DMS 273 (cell line): Measurements from ENCODE around the gene IFNLR1.
A peak's percentile ranks its signal among the peaks of the same experiment; 100 is the strongest.

Experiments
- DNase-seq: peaks from one replicate; lab custom pipeline; 2025; ENCODE audit not compliant: unreplicated experiment; lab: John Stamatoyannopoulos, UW

IFNLR1 gene

DNA sequence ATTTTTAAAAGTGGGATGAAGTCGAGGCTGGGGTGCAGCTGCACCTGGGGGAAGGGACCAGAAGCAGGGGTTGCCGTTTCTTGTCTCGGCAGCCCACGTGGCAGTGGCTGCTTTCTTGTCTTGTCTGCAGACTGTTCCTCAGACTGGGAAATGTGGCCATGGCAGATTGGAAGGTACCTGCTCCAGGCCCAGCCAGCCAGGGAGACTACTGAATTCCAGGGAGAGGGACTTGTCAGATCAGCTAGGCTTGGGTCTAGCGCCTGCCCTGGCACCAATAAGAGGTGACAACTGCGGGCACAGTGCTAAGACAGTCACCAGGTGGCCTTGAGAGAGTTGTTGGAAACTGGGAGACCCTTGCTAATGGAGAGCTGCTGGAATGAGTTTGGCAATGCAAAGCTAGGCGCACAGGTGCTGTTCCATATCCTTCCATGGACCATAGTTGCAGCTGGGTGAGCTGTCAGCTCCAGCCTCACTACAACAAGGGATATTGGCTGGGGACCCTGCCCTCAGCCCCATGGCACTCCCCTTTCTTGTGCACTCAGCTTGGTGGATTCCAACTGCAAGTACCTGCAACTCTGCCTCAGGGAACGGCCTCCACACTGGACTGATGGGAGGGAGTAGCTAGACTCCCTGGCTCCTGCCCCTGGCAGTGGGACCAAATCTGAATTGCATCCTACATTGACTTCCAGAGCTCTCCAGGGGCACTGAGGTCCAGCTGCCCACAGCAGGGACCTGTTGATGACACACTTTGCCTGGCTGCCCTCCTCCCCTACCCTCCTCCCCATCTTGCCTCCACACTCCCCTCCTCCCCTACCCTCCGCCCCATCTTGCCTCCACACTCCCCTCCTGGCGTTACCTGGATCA, 34.2 kb downstream of the IFNLR1 start:
- no peak for DNase-seq

DNA sequence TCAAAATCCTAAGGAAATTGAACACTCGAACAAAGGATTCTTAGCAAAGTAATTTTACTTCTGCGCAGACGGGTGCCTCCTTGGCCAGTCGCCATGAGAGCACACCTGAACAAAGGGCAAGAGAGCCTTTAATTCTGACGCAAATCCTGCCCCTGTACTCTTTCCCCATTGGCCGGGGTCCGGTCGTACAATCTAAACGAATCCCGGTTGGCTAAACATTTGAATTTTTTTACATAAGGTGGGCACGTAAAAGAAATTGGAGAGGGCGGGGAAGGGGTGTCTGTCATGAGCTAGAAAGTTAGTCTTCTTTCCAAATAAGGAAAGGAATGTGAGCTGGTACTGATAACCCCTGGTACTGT, 35.9 kb downstream of the IFNLR1 start:
- no peak for DNase-seq

DNA sequence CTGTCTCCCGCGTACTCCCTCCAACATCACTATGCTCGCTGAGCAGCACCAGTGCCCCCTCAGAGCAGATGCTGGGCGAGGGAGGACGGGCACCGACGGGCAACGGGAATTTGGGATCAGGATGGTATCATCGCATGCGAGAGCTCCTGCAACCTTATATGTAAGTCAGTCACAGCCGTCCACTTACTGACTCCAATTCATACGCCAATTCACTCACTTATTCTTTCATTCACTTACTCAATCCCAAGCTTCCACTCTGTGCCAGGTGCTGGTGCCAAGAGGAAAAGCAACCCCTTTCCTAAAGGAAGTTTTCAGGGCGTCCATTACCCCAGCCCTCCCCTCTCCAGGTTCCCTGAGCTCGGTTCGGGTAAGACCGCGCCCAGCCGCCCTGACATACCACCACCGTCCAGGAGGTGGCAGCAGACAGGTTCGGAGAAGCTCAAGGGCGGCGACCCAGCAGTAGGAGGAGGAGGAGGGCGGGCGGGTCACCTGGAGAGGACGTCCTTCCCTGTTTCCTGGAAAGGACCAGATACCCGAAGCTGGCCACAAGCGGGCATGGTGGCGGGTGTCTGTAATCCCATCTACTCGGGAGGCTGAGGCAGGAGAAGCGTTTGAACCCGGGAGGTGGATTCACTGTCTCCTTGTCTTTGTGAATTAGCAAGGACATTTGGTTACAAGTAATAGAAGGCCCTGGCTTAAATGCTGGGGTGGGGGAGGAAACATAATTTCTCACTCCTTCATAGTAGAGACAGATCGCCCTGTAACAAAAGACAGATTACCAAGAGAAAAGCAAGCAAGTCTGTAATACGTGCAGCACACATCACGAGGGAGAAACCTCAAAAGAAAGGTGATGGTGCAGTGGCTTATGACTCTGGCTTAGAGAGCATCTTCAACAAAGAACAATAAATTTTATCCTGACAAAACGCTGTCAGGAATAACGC, 36.6 kb downstream of the IFNLR1 start:
- peak; percentile 91 for DNase-seq

DNA sequence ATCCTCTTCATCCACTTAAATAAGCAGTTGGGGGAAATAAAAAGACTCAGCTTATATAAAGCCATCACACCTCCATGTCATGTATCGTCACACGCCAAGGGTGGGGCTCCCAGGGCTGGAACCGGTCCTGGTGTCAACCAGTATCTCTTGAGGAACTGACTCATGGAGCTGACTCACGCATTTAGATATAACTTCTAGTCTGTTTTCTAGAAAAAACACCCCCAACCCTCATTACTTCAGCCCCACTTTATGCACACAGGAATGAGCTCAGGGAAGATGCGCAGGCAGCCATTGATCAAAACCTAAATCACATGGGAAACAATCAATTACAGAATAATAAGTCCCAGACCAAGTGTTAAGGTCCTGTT, 37.2 kb downstream of the IFNLR1 start:
- no peak for DNase-seq

DNA sequence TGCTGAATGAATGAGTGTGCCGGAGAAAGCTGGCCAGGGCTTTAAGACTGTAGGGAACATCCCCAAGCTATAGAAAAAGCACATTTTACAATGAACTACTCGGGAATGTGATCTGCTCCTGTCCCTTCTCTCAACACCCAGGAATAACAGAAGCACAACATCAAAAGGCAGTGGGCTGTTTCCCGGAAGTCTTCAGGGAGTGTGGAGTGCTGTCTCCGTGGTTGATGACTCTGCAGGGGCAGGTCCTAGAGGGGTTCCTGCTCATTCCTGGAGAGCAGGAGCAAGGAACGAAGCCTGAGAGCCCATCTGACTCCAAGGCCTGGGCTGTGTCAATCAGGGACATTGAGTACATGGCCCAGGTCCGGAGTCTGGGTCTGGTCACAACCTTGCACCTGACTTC, 39.3 kb downstream of the IFNLR1 start:
- no peak for DNase-seq

DNA sequence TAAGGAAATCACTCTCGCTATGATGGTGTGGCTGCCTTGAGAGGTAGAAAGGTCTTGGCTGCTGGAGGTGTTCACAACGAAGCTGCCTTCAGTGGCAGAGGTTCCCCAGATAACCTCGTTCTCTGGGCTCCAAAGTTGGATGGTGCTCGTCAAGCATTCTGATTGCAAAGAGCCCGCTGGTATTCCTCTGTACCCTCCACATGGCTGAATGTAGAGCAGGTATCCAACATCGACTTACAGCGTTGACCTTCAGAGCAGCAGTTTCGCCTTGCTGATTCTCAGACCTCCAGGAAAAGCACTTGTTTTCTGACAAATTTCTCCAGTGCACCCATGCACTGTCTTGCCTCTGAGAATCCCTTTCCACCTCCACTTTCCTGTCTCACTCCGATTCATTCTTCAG, 39.9 kb downstream of the IFNLR1 start:
- DNase-seq: no peak

DNA sequence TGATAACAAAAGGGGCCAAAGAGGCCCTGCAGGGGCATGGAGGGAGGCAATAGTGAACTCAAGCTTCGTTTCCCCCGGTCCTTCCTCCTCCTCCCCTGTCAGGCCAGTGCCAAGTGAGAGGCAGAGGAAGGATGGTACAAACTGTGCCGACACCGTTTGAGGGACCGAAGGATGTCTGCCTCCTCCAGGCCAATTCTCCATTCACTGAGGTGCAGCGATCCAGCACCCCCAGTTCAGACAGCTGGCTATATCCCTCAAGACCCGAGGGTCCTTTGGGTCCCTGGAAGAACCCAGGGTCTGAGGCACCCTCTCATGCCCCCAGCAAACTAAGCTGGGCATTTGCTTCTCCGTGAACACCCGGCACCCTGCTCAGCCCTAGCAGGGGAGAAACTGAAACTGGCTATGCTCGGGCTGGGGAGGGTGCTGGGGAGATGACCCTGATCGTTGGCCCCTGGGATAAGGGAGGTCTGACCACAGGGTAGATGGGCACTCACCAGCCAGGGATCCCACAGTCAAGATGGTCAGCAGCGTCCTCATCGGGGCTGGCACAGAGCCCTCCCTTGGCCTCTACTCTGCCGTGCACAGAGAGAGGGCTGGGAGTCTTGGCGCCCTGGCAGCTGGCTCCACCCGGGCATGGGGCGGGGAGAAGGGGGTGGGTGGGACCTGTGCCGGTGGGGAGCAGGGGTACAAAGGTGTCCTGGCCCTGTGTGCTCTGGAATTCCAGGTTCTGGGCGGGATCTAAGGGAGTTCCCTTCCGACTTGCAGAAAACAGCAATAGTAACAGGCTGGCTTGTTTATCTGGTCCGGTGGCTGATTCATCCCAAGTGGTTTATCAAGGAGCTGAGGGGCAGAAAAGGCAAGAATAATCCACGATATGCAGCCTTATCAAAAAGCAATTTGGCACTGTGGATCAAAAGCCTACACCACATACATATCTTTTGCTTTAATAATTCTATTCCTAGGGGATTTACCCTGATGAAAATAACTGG, 44.2 kb downstream of the IFNLR1 start, which contains the start of gene IL22RA1:
Gene IL22RA1, minus strand, starts transcription at position 595 of the 989 bp plus-strand sequence. Its CDS starts 58 bp downstream, at position 537.
- peak; percentile 49 for DNase-seq

DNA sequence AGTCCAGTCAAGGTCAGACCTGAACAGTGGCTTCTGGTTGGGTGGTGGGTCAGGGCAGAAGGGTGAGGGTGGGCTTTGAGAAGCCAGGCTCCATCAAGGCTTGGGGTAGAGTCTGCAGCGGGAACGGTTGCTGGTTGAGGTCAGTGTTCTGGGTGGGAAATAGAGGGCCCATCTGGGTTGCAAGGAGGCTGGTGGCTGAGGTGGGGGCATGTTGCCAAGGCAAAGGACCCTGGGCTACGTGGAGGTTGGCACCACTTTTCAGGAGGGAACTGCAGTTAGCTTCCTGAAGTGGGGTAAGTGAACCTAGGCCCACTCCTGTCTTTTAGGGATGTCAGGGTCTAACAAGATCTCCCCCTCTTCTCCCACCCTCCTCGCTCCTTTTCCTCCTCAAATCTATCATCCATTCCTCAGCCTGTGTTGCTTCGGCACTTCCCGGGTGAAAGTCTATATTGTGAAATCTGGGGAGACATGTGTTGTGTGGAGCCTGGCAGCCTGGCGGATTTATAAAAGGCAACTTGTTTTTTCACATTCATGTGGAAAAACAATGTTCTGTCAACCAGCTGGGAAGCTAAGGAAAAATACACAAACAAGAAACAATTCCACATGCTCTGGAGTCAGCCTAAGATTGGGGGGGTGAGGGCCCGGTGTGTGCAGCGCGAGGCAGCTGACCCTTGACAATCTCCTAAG, 45.6 kb downstream of the IFNLR1 start:
- no peak for DNase-seq

DNA sequence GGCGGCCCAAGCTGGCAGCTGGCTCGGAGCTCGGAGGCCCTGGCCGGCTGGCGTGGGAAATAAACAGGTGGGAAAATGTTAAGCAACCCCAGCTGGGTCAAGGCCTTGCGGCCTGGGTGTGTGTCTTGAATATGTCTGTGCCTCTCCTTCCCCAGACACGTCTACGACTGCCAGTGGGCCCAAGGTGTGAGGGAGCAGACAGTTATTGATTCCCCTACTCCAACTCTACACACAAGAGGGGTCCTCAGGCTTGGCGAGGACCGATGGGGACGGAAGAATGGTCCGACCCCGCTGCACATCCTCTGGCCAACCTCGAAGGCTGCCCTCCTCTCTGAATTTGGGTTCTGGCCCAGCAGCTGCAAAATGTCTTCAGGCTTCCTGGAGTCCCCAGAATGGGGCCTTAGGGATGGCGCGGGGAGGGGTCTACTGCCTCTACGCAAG, 46.3 kb downstream of the IFNLR1 start:
- no peak for DNase-seq

DNA sequence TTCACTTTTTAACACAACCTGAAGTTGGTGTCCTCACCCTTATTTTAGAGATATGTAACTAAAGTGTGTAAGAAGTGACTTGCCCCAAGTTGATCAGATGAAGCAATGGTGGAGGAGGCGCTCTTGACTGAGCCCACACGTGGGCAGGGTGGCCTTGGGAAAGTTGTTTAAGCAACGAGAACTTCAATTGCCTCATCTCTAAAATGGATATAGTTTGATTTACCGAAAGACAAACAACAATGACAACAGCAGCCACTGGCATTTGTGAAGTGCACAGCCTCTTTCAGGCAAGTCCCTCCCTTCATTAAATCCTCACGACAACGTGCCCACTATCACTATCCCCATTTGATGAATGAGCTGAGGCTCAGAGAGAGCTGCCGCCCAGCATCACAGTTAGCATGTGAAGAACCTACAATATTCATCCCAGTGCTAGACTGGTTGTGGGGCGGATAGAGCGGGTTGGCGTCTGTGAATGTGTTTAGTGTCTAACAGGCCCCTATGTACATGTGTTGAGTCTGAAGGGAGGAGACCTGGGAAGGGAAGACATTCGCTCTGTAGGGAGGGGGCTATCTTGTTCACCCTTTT, 47.2 kb downstream of the IFNLR1 start:
- no peak for DNase-seq

DNA sequence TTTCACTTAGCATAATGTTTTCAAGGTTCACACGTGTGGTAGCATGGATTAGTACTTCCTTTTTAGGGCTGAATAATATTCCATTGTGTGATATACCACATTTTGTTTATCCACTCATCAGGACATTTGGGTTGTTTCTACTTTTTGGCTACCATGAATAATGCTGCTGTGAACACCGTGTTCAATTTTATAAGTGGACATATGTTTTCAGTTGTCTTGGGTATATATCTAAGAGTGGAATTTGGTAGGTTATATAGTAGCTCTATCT, 47.9 kb downstream of the IFNLR1 start:
- DNase-seq: no peak

DNA sequence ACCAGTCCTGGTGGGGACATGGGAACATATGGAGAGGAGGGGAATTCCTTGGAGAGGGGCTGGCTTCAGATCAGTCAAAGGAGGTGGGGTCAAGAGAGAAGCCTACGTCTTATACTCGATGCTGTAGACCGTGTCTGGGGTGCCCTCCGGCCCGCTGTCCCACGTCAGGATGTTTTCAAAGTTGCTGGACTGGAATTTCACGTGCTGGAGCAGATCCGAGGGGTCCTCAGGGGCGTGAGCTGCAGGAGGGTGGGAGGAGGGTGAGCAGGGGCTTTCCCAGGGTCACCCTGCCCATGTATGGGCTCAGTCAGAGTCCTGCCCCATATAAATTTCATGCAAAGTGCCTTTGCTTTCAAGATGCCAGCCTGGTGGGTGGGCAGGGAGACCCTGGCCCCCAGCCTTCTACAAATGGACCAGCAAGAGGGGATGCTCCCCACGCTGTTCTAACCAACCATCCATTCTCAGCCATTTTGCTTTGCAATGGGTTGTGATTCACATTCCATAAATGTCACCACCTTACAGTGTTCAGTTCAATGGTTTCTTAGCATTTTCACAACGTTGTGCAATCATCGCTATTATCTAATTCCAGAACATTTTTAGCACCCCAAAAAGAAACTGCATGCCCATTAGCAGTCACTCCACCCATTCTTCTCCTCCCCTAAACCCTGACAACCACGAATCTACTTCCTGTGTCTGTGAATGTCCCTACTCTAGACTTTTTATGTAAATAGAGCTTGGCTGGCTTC, 48.4 kb downstream of the IFNLR1 start:
- no peak for DNase-seq

DNA sequence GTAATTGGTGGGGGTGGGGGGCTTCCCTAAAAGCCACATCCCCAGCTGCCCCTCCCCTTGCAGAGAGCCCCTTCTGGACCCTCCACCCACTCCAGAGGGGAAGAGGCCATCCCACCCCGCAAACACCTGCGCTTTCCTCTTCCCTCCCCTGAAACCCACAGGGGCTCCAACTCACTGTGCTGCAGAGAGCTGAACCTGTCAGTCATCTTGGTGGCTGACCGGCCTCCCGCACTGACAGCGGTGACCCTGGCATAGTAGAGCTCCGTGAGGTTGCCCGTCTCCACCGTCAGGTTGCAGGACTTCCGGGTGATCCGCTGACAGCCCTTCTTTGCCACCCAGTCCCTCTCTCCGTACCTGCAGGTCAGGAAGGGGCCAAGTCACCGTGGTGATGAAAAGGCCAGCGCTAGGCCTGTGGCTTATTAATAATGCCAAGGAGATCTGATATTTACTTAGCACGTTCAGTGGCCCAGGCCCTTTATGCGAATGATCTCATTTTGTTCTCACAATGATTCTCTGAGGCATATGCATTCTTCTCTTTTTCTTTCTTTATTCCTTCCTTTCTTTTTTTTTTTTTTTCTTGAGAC, 50.0 kb downstream of the IFNLR1 start:
- DNase-seq: no peak

DNA sequence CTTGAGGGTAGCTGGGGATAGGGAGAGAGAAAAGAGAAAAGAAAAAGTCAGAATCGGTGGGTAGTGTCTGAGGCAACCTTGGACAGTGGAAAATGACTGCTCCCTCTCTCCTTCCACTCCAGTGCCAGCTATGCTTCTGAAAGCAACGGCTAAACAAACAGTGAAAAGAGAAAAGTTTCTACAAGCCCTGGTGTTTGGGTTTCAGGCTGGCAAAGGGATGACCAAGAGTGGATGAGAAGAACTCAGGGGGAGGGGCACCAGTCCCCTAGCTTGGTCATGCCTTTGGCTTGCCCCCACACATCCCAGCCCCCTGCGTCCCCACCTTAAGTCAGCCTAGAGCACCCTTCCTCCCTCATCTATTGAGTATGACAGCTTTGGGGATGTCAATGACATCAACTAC, 52.7 kb downstream of the IFNLR1 start:
- DNase-seq: no peak

DNA sequence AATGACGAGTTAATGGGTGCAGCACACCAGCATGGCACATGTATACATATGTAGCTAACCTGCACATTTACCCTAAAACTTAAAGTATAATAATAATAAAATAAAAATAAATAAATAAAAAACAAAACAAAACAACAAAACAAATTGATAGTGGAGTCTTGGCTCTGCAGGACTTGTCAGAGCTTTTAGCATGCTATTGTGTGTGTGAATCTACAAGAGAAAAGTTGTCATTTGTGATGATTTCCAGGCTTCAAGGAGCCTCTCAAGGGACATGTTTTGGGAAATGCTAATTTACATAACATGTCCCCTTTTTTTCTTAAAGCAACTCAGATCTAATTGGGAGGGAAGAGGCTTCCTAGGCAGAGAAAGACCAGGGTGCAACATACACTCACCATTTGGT, 53.3 kb downstream of the IFNLR1 start:
- DNase-seq: no peak

DNA sequence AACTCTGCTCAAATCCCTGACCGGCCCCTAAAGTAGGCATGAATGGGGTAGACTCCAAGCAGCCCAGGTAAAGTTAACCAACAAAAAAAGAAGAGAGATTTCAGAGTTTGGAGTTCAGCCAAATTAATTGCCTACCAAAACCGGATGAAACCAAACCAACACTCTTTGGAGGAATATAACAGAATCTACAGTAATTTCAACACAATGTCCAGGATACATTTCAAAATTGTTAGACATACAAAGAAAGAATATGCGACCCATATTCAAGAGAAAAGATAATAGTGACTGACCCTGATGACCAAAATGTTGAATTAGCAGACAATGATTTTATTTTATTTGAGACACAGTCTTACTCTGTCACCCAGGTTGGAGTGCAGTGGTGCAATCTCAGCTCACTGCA, 56.7 kb downstream of the IFNLR1 start:
- no peak for DNase-seq

DNA sequence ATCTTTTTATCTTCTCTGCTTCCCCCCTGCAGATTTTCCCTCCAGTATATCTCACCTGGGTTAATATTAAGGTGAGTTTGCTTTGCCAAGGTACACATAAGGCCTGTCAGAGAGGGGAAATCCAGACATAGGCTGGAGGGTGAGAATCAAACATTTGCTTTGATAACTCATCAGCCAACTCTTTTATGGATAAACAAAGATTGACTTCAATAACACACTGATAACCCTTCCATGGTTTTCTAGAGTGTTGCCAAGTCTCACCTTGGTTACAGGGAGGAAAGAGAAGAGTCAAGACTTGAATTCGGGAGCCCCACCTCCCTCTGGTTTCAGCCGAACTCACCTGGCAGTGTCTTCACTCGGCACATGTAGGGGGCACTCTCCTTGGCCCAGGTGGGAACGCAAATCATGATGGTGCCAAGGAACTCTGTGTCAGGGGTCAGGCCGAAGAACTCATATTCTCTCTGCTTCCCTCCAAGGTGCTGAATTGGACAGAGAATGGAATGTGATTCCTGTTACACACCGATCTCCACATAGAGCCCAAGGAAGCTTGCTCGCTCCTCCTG, 59.2 kb downstream of the IFNLR1 start:
- no peak for DNase-seq

DNA sequence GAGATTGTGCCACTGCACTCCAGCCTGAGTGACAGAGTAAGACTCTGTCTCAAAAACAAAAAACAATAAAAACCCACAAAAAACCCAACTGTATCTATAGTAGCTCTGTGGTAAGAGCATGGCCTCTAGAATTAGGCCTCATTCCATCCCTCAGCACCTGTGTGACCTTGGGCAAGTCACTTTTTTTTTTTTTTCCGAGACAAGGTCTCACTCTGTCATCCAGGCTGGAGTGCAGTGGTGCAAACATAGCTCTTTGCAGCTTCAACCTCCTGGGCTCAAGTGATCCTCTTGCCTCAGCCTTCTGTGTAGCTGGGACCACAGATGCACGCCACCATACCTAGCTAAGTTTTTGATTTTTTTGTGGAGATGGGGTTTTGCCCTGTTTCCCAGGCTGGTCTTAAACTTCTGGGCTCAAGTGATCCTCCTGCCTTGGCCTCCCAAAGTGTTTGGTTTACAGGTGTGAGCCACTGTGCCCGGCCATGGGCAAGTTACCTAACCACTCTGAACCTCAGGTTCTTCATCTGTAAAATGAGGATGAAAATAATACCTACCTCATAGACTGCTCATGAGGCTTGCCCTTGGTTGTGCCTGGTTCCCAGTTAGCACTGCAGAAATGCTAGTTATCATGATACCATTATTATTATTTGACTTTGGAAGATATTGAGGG, 59.8 kb downstream of the IFNLR1 start:
- DNase-seq: no peak
